Stomach (tissue), 4 donors: ENCODE results near the gene CD36.

Experiments used
- CTCF ChIP-seq, 7 experiments: fragments of 450-650 bp in 4 of 7; fragments of 200-600 bp in 3 of 7; sonication (generic) in 3 of 7; IDR thresholded peaks; one replicate each; pipeline ENCODE4 v1.5.1; 2016 to 2019; ENCODE audit warnings: antibody characterized with exemption in 7 of 7, control low read depth in 2 of 7, mild to moderate bottlenecking in 1 of 7
- POLR2A ChIP-seq, 4 donors: fragments of 450-650 bp; IDR thresholded peaks; one replicate each; pipeline ENCODE4 v1.6.1; 2016; ENCODE audit warnings: antibody characterized with exemption in 4 of 4, control low read depth in 2 of 4, mild to moderate bottlenecking in 1 of 4, moderate library complexity in 1 of 4

- TF ChIP-seq CTCF (IDR thresholded peaks at IDR 0.05) (no peak), POLR2A (IDR thresholded peaks at IDR 0.05) (no peak)
Observed at GRCh38 chr7:80619741-80620140, 18.7 kb upstream of the CD36 start.
